ENCODE data around the gene DMD.
"Not testable (repeated sequence)": the region's sequence is repeated elsewhere in the genome, so short reads cannot be mapped to it uniquely, and the experiment has no call there.

DMD gene

DNA sequence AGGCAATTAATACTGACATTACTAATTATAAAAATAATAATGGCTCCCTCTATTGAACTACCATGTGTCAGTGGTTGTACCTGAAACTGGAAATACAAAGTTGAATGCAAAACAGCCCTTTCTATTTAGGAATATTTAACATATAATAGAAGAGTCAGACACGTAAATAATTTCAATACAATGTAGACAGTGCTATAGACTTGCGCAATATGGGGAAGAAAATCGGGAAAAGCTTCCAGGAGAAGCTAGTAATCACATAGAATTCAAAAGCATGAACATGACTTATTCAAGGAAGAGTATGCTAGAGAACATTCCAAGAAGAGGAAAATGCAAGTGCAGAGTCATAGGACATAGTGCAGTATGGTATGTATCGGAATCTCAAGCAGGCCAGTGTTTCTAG is 1730.7 kb downstream of the DMD start:
- DNase-seq: no peak

DNA sequence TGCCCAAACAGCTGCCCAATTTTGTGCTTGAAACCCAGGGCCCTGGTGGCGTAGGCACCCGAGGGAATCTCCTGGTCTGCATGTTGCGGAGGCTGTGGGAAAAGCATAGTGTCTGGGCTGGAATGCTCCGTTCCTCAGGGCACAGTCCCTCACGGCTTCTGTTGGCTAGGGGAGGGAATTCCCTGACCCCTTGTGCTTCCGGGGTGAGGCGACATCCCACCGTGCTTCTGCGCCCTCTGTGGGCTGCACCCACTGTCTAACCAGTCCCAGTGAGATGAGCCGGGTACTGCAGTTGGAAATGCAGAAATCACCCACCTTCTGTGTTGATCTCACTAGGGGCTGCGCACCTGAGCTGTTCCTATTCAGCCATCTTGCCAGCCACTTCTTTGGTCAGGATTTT is 1740.1 kb downstream of the DMD start:
- no peak for DNase-seq

DNA sequence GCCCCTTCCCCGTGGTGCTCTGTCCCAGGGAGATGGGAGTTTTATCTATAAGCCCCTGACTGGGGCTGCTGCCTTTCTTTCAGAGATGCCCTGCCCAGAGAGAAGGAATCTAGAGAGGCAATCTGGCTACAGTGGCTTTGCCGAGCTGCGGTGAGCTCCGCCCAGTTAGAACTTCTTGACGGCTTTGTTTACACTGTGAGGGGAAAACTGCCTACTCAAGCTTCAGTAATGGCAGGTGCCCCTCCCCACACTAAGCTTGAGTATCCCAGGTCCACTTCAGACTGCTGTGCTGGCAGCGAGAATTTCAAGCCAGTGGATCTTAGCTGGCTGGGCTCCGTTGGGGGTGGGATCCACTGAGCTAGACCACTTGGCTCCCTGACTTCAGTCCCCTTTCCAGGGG is 1740.6 kb downstream of the DMD start:
- DNase-seq: not testable (repeated sequence)

DNA sequence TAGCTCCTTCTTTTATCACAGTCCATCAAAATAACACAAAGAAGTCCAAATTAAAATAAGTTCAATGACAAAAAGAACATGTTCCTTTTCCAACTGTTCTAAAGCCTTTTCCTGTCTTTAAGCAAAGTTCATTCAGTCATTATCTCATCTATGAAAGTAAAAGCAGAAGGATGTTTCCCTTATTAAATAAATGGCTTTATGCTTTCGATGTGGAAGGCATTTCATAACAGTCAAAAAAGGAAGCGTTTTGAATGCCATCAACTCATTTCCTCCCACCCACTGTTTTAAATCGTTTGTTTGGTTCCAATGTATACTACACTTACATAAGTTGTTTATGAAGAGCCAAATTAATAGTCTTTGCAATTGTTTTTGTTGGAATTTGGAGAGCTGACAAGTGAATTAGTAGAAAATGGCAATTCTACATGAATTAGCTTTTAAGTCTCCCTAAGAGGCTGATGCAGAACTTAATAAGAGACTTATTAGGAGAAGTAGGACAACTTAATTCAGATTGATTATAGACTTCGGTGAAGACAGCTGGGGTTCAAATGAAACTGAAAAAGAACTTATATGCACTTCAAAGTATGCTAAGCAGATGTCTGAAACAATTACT is 1746.9 kb downstream of the DMD start:
- DNase-seq: no peak

- no peak for DNase-seq
Measured at GRCh38 chrX:31461266-31461665, 1750.1 kb downstream of the DMD start.

- DNase-seq: no peak
Measured at GRCh38 chrX:31459361-31459760, 1752.0 kb downstream of the DMD start.

- no peak for DNase-seq
Measured at GRCh38 chrX:31449965-31450364, 1761.4 kb downstream of the DMD start.

GRCh38 chrX:31449081-31449480 is 1762.3 kb downstream of the DMD start:
- no peak for DNase-seq

- no peak for DNase-seq
Measured at GRCh38 chrX:31445542-31445941, 1765.8 kb downstream of the DMD start.

- DNase-seq: no peak
Measured at GRCh38 chrX:31443654-31444053, 1767.7 kb downstream of the DMD start.

- no peak for DNase-seq
Measured at GRCh38 chrX:31440546-31440945, 1770.8 kb downstream of the DMD start.

- no peak for DNase-seq
Measured at GRCh38 chrX:31436424-31436823, 1774.9 kb downstream of the DMD start.

DNA sequence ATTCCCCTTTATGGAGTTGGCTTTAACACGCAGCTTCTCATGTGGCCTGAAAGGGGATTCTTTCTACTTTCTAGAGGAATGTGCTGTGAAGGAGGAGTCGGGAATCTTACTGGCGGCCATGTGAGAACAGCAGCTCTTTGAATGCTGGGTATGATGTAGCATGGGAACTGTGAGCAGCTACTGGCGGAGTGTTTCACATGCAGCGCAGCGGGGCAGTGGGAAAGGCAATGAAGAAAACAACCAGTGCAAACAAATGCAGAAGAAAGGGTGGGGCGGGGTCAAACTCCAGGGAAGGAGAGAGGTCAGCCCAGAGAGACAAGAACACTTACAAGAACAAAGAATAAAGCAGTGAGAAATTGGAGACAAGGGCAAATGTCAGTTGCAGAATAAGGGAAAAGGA is 1775.8 kb downstream of the DMD start:
- DNase-seq: no peak

DNA sequence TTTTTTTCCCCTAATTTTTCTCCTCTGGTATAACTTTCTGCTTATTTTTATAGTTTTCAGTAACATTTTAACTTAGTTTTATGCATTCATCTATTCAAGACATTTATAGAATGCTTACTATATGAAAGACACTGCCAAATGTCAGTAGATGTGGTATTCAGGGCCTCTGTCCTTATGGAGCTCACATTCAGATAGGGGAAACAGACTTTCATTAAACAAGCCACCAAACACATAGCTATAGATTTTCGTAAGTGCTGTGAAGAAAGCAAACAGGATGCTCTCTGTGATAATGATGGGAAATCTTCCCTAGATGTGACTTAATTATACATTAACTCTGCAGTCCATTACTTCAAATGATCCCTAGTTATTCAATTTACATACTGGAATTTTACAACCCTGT is 1777.5 kb downstream of the DMD start:
- DNase-seq: no peak

DNA sequence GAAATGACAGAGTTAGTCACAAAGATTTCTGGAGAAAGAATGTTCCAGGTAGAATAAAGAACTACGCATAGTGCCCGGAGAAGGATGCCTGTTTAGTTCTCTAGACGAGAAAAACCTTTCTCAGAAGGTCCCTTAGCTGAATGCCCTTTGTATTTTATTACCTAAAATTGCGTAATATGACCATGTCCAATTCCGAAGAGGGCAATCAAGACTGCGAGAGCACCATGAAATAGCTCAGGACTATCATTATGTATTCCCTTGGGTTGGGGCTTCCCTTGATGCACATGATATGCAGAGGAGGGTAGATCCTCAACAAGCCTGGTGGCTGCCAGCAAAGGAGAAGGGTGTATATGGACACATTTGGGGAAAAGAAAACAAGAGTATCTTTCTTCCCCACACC is 1781.4 kb downstream of the DMD start:
- DNase-seq: no peak

DNA sequence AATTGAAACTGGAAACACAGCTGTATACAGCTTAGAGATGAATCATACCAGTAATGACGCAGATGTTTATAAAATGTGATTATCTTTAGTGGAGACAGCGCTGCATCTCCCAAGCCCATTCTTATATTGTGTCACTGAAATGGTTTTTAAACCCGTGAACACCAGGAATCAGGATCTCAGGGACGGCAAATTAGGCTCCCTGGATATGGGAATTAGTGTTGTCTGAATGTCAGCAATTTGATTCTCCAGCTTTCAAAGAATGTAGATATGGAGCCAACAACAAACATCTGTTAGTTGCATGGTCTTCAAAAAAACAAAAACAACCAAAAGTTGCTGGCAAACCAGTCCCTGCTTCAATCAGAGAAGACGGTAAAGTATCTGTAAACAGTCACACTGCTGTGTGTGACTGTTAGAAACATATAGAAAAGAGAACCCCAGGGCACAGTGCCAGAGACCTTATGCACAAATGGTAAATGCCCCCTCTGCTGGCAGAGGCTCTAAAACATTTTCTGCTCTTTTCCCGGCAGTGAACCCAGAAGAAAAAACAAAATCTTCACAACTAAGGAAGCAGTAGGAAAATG is 1787.7 kb downstream of the DMD start:
- no peak for DNase-seq

- DNase-seq: no peak
Measured at GRCh38 chrX:31421441-31421840, 1789.9 kb downstream of the DMD start.

- DNase-seq: no peak
Measured at GRCh38 chrX:31420711-31421151, 1790.6 kb downstream of the DMD start.

DNA sequence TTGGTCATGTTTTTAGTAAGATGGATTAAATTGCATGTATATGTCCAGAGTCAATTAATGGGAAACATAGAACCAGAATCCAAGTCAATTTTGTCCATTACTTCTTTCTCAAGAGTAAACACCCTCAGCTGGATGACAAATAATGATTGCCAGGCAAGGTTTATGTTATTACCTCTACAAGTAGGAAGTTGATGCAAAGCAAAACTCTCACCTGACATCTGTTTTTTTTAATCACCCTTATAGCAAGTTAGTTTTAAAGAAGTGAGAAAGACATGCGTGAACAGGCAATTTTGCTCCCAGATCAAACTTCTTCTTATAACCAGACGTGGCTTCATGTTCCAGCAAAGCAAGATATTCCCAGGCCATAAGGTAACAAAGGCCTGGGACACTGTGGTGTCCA is 1791.0 kb downstream of the DMD start:
- no peak for DNase-seq

- DNase-seq: no peak
Measured at GRCh38 chrX:31397119-31397518, 1814.2 kb downstream of the DMD start.

DNA sequence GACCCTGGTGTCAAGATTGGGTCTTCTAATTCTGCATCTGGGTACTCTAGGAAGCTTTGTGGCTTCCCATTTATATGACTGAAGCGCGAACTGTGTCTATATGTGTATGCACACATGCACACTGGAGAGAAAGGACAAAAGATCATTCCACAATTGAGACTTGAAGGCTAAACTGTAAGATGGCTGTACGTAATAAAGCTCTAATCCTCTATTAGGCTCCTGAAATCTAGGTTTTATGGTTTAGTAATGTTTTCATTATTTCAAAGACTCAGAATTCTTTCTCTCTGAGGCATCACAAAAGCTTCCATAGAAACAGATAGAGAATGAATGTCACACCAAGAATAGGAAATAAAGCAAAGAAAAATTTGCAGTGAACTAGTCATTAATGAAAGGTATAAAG is 1818.8 kb downstream of the DMD start:
- DNase-seq: no peak

DNA sequence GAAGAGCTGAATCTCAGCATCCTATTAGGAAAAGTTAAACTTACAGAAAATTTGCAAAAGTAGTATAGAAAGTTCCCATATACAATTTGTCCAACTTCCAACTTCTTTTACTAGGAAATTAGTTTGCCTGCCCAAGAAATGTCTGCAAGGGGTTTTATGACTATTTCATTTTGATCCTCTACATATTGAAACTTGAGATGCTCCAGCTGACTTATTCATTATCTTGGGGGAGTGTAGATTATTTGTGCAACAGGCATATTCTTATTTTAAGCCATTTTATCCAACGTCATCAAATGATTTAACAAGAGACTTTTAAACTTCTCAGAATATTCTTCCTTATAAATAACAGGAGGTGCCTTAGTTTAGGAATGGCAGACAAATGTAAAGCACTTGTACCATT is 1822.4 kb downstream of the DMD start:
- no peak for DNase-seq

- no peak for DNase-seq
Measured at GRCh38 chrX:31384471-31384870, 1826.9 kb downstream of the DMD start.

GRCh38 chrX:31383991-31384390 is 1827.4 kb downstream of the DMD start:
- no peak for DNase-seq

DNA sequence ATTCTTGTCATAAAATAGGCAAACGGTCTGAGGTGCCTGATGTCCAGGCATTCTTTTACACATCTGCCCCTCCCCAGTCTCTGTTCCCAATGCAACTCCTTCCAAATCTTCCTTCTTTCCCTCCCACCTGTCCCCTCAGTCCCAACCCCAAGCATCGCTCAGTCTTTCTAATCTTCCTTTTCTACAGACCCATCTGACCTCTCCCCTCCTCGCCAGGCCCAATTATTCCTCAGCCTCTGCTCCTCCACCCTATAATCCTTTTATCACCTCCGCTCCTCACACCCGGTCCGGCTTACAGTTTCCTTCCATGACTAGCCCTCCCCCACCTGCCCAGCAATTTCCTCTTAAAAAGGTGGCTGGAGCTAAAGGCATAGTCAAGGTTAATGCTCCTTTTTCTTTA is 1832.4 kb downstream of the DMD start:
- DNase-seq: not testable (repeated sequence)
